ENCODE data around the gene PIGV. TPM values are rescaled to one million over a fixed set of nuclear protein-coding genes. Genes with fewer than 3 reads are reported as not detected.

PIGV gene
- total and polyA plus RNA-seq, 2 donors, result 9.4 to 10.6 TPM

DNA sequence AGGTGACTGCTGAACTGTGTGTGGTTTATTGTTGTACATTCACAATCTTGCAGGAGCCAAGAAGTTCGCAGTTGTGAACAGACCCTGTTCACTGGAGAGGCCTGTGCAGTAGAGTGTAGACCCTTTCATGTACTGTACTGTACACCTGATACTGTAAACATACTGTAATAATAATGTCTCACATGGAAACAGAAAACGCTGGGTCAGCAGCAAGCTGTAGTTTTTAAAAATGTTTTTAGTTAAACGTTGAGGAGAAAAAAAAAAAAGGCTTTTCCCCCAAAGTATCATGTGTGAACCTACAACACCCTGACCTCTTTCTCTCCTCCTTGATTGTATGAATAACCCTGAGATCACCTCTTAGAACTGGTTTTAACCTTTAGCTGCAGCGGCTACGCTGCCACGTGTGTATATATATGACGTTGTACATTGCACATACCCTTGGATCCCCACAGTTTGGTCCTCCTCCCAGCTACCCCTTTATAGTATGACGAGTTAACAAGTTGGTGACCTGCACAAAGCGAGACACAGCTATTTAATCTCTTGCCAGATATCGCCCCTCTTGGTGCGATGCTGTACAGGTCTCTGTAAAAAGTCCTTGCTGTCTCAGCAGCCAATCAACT is 6.4 kb upstream of the PIGV start:
- Histone ChIP-seq H3K36me3 (ENCODE audit: control insufficient read depth in 2 of 2, insufficient read depth in 2 of 2, low read length in 1 of 2) (peaks cover 52 to 74% of the 10 kb centered on the region in 2 donors), H3K9me3 (ENCODE audit: control insufficient read depth in 2 of 2, insufficient read depth in 1 of 2, low read length in 1 of 2) (no peaks in the 10 kb centered on the region), H3K4me1 (ENCODE audit: control insufficient read depth in 2 of 2, insufficient read depth in 2 of 2, low read length in 2 of 2) (peaks cover 5 to 22% of the 10 kb centered on the region in 2 donors), H3K27ac (ENCODE audit: low read depth in 1 of 2, low read length in 1 of 2) (no peak overlapping the region), H3K27me3 (ENCODE audit: control insufficient read depth in 2 of 2, insufficient read depth in 1 of 2, low read length in 1 of 2) (no peaks in the 10 kb centered on the region), H3K4me3 (ENCODE audit: low read length in 2 of 2) (no peak overlapping the region)
- WGBS, result 93% methylated on average over 11 of the region's 11 CpGs
- no peak for DNase-seq (ENCODE audit: low read depth in 6 of 9, low spot score in 9 of 9)

DNA sequence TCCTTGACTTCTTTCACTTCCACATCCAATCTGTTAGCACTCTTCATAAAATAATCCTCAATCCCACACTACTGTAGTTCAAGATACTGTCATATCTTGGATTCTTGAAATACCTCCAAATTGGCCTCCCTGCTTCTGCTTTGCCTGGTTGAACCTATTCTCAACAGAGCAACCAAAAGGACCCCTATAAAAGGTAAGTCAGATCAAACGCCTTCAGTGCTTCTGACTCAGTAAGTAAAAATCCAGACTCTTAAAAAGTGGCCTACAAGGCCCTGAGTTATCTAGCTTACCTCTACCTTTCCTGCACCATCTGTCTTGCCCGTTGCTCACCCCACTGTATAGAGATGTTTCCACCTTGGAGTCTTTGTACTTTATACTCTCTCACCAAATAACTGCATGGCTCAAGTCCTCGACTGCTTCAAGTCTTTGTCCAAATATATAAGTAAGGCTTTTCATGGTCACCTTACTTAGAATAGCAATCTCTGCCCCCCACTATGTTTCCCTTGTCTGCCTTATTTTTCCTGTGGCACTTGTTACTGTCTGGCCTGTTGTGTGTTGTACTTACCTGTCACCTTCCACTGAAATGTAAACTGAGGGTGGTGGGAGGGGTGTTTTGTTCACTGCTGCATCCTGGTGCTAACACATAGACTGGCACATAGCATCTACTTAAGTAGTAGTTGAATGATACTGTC is 5.1 kb upstream of the PIGV start:
- Histone ChIP-seq H3K27me3 (ENCODE audit: control insufficient read depth in 2 of 2, insufficient read depth in 1 of 2, low read length in 1 of 2) (no peaks in the 10 kb centered on the region), H3K36me3 (ENCODE audit: control insufficient read depth in 2 of 2, insufficient read depth in 2 of 2, low read length in 1 of 2) (peaks cover 44 to 60% of the 10 kb centered on the region in 2 donors), H3K27ac (ENCODE audit: low read depth in 1 of 2, low read length in 1 of 2) (no peak overlapping the region), H3K9me3 (ENCODE audit: control insufficient read depth in 2 of 2, insufficient read depth in 1 of 2, low read length in 1 of 2) (no peaks in the 10 kb centered on the region), H3K4me1 (ENCODE audit: control insufficient read depth in 2 of 2, insufficient read depth in 2 of 2, low read length in 2 of 2) (peaks cover 14 to 34% of the 10 kb centered on the region in 2 donors), H3K4me3 (ENCODE audit: low read length in 2 of 2) (no peak overlapping the region)
- WGBS, result 96% methylated on average over 3 of the region's 3 CpGs
- DNase-seq (ENCODE audit: low read depth in 6 of 9, low spot score in 9 of 9), result no peak

DNA sequence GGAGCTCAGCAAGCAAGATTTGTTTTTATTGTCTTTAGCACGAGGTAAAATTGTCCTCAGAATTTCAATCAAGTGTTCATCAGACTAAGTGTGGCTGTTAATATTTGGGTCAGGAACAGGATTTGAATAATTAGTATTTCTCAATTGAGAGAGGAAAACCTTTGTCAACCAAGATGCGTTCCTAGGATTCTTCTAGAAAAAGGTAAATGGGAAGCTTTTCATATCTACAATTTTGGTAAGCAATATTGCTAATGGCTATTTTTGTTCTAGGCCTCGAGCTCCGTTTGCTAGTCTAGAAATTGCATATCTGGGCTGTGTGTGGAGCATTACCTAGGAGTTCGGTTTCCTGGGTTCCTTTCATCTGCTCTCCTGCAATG is 4.1 kb upstream of the PIGV start:
- no peak overlapping the region for H3K4me3 ChIP-seq (ENCODE audit: low read length in 2 of 2)
- no peak for DNase-seq (ENCODE audit: low read depth in 6 of 9, low spot score in 9 of 9)
- H3K27ac ChIP-seq (ENCODE audit: low read depth in 1 of 2, low read length in 1 of 2), result no peak overlapping the region
- no peaks in the 10 kb centered on the region for H3K9me3 ChIP-seq (ENCODE audit: control insufficient read depth in 2 of 2, insufficient read depth in 1 of 2, low read length in 1 of 2)
- peaks cover 15 to 38% of the 10 kb centered on the region in 2 donors for H3K4me1 ChIP-seq (ENCODE audit: control insufficient read depth in 2 of 2, insufficient read depth in 2 of 2, low read length in 2 of 2)
- no peaks in the 10 kb centered on the region for H3K27me3 ChIP-seq (ENCODE audit: control insufficient read depth in 2 of 2, insufficient read depth in 1 of 2, low read length in 1 of 2)
- H3K36me3 ChIP-seq (ENCODE audit: control insufficient read depth in 2 of 2, insufficient read depth in 2 of 2, low read length in 1 of 2), result peaks cover 35 to 50% of the 10 kb centered on the region in 2 donors
- 97% methylated on average over 5 of the region's 5 CpGs for WGBS

DNA sequence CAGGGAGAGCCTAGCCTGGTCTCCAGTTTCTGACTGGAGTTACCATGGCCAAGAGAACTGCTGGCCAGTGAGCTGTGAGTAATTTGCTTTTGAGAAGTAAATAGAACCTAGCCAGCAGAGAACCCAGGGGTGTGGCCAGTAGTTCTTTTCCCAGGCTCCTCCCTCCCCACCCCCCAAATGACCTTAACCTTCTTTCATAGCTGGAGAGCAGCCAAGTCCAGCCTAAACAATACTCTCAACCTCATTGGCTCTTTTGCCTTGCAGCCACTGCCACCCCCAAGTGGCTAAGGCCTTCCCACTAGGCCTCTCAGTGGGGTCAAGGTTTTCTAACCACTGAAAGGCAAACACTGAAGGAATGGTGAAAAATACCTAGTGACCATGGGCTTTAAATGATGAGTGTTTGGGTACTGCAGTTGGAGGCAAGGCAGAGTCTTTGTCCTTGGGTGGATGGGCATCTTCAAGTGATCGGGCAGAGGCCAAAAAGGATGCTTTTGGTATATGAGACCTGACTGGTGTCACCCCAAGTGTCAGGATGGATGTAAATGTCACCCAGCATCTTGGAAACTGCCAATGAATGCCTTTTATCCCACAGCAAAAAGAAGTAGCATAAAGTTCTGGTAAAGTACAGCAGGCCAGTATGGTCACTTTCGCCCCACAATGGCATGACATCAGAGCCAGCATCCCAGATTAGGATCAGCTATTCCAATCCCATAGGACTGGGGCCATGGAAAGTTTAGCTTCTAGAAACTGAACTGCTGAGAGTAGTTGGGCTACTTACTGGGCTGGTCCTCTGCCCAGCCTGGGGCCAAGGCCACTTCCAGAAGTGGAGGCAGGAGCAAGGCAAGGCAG is 3.5 kb upstream of the PIGV start:
- Histone ChIP-seq H3K36me3 (ENCODE audit: control insufficient read depth in 2 of 2, insufficient read depth in 2 of 2, low read length in 1 of 2) (peaks cover 29 to 44% of the 10 kb centered on the region in 2 donors), H3K4me3 (ENCODE audit: low read length in 2 of 2) (no peak overlapping the region), H3K9me3 (ENCODE audit: control insufficient read depth in 2 of 2, insufficient read depth in 1 of 2, low read length in 1 of 2) (no peaks in the 10 kb centered on the region), H3K27ac (ENCODE audit: low read depth in 1 of 2, low read length in 1 of 2) (no peak overlapping the region), H3K27me3 (ENCODE audit: control insufficient read depth in 2 of 2, insufficient read depth in 1 of 2, low read length in 1 of 2) (no peaks in the 10 kb centered on the region), H3K4me1 (ENCODE audit: control insufficient read depth in 2 of 2, insufficient read depth in 2 of 2, low read length in 2 of 2) (peaks cover 19 to 42% of the 10 kb centered on the region in 2 donors)
- WGBS, result 96% methylated on average over 2 of the region's 2 CpGs
- no peak for DNase-seq (ENCODE audit: low read depth in 6 of 9, low spot score in 9 of 9)

DNA sequence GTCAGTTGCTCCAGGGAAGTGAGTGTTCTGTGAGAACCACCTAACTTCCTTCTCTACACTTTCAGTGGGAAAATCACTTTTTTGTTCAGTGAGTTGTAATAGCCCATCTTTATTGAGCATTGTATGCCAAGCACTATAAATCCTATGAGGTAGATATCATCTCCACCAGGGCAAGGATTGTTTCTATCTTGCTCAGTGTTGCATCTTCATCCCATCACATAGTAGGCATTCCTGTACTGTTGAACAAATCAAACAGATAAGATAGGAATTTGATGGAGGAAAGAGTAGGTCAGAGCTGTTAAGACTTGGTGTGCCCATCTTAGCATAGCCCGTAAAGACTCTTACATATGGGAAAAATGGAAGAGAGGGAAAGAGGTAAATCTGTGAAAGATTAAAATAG is 2.9 kb upstream of the PIGV start:
- peaks cover 19 to 49% of the 10 kb centered on the region in 2 donors for H3K4me1 ChIP-seq (ENCODE audit: control insufficient read depth in 2 of 2, insufficient read depth in 2 of 2, low read length in 2 of 2)
- H3K27ac ChIP-seq (ENCODE audit: low read depth in 1 of 2, low read length in 1 of 2), result peak overlapping the region in 1 of 2 donors; percentile 97
- peaks cover 22 to 38% of the 10 kb centered on the region in 2 donors for H3K36me3 ChIP-seq (ENCODE audit: control insufficient read depth in 2 of 2, insufficient read depth in 2 of 2, low read length in 1 of 2)
- no peak for DNase-seq (ENCODE audit: low read depth in 6 of 9, low spot score in 9 of 9)
- H3K9me3 ChIP-seq (ENCODE audit: control insufficient read depth in 2 of 2, insufficient read depth in 1 of 2, low read length in 1 of 2), result no peaks in the 10 kb centered on the region
- H3K4me3 ChIP-seq (ENCODE audit: low read length in 2 of 2), result no peak overlapping the region
- WGBS, result 100% methylated on average over 1 of the region's 1 CpG
- H3K27me3 ChIP-seq (ENCODE audit: control insufficient read depth in 2 of 2, insufficient read depth in 1 of 2, low read length in 1 of 2), result no peaks in the 10 kb centered on the region

DNA sequence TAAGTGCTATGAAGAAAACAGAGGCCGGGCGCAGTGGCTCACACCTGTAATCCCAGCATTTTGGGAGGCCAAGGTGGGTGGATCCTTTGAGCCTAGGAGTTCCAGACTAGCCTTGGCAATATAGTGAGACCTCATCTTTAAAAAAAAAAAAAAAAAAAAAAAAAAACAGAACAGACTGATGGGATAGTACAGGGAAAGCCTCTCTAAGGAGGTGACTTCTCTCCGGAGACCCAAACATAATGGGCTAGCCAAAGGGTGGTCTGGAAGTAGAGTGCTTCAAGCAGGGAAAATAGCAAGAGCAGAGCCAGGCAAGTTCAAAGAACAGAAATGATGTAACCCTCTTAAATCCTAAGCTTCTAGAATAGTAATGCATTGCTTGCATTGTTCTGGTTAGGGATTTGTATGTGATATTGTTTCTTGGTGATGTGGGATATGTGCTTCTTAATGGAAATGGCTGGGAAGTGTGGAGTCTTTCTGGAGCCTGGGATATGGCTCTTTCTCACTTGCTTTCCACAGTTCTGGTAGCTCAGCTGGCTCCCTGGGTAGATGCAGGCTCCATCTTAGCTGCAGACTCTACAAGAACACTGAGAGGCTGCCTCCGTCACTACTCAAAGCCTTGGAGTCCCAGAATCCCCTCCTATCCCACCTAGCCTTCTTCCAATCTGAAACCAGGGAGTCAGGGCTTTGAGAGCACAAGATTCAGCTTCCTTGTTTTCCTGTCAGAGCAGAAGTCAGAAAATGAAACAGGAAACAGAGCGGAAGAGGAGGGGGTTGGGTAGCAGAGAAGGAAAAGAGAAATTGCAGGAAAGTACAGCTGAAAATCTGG is 1.9 kb upstream of the PIGV start:
- peak overlapping the region; percentile 97 to 99 for H3K27ac ChIP-seq (ENCODE audit: low read depth in 1 of 2, low read length in 1 of 2)
- peaks cover 16 to 28% of the 10 kb centered on the region in 2 donors for H3K36me3 ChIP-seq (ENCODE audit: control insufficient read depth in 2 of 2, insufficient read depth in 2 of 2, low read length in 1 of 2)
- H3K27me3 ChIP-seq (ENCODE audit: control insufficient read depth in 2 of 2, insufficient read depth in 1 of 2, low read length in 1 of 2), result no peaks in the 10 kb centered on the region
- H3K4me3 ChIP-seq (ENCODE audit: low read length in 2 of 2), result peak overlapping the region; percentile 7 to 95
- DNase-seq (ENCODE audit: low read depth in 6 of 9, low spot score in 9 of 9), result peak; percentile 29 to 82 (median 56)
- no peaks in the 10 kb centered on the region for H3K9me3 ChIP-seq (ENCODE audit: control insufficient read depth in 2 of 2, insufficient read depth in 1 of 2, low read length in 1 of 2)
- H3K4me1 ChIP-seq (ENCODE audit: control insufficient read depth in 2 of 2, insufficient read depth in 2 of 2, low read length in 2 of 2), result peaks cover 19 to 51% of the 10 kb centered on the region in 2 donors
- 66% methylated on average over 5 of the region's 5 CpGs for WGBS

DNA sequence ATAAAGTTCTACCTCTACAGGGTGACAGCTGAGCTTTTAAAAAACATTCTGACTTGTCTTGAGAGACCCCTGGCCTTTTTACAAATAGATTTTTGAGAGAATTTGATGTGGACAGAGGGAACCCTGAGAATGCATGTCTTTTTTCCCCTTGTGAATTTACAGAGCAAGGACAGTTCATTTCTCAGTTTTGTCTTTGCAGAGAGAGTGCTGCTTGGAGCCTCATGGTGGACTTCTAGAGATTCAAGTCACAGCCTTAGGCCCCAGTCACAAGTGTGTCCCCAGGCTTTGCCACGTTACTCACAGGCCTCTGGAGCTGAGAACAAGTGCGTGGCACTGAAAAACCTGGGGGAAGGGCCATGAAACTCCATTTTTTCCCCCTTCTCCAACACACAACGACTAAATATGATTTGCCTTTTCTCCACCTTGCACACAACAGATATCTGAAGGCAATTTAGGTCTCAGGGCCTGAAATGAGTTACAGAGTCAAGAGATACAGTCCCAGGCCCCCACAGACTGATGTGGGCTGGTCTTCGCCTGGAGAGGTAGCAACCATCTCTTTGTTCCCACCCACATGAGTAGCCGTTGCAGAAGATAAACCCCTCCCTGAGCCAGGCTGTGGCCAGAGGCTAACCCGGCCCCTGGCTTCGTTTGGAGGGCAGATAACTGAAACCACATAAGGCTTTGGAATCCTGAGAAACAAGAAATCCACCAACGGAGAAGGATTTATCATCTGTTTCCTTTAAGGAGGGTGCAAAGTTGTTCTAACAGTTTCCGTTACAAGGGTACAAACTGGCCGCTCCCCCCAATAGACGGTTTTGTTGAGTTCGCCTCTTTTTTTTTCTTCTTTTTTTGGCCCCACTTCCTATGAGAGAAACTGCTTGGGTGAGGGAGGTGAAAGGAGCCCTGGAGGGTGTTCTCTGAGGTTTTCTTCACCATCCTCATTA is 1.0 kb upstream of the PIGV start:
- peak; percentile 27 to 70 (median 37) for DNase-seq (ENCODE audit: low read depth in 6 of 9, low spot score in 9 of 9)
- H3K27ac ChIP-seq (ENCODE audit: low read depth in 1 of 2, low read length in 1 of 2), result peak overlapping the region; percentile 97 to 99
- peaks cover 12 to 20% of the 10 kb centered on the region in 2 donors for H3K36me3 ChIP-seq (ENCODE audit: control insufficient read depth in 2 of 2, insufficient read depth in 2 of 2, low read length in 1 of 2)
- no peaks in the 10 kb centered on the region for H3K27me3 ChIP-seq (ENCODE audit: control insufficient read depth in 2 of 2, insufficient read depth in 1 of 2, low read length in 1 of 2)
- H3K4me3 ChIP-seq (ENCODE audit: low read length in 2 of 2), result peak overlapping the region; percentile 91 to 95
- no peaks in the 10 kb centered on the region for H3K9me3 ChIP-seq (ENCODE audit: control insufficient read depth in 2 of 2, insufficient read depth in 1 of 2, low read length in 1 of 2)
- WGBS, result 4% methylated on average over 12 of the region's 12 CpGs
- peaks cover 19 to 51% of the 10 kb centered on the region in 2 donors for H3K4me1 ChIP-seq (ENCODE audit: control insufficient read depth in 2 of 2, insufficient read depth in 2 of 2, low read length in 2 of 2)

DNA sequence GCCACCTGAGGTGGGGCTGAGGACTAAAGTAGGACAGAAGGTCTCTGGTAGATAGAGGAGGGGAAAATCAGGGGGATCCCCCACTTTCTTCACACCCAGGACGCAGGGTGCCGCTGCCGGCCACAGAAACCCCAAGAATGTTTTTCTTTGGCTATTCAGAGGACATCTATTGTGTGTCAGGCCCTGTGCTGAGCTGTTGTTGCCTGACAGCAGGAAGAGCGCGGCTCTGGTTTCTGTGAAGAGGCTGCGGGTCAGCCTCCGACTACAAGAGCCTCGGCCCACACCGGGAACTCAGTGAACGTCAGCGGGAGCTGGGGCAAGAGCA is 407 bp upstream of the PIGV start:
- Histone ChIP-seq H3K4me3 (ENCODE audit: low read length in 2 of 2) (peak overlapping the region; percentile 91 to 95), H3K27me3 (ENCODE audit: control insufficient read depth in 2 of 2, insufficient read depth in 1 of 2, low read length in 1 of 2) (no peaks in the 10 kb centered on the region), H3K4me1 (ENCODE audit: control insufficient read depth in 2 of 2, insufficient read depth in 2 of 2, low read length in 2 of 2) (peaks cover 19 to 51% of the 10 kb centered on the region in 2 donors), H3K27ac (ENCODE audit: low read depth in 1 of 2, low read length in 1 of 2) (peak overlapping the region; percentile 97 to 99), H3K9me3 (ENCODE audit: control insufficient read depth in 2 of 2, insufficient read depth in 1 of 2, low read length in 1 of 2) (no peaks in the 10 kb centered on the region), H3K36me3 (ENCODE audit: control insufficient read depth in 2 of 2, insufficient read depth in 2 of 2, low read length in 1 of 2) (peaks cover 11 to 15% of the 10 kb centered on the region in 2 donors)
- DNase-seq (ENCODE audit: low read depth in 6 of 9, low spot score in 9 of 9), result peak in 2 of 9 donors; percentile 9 to 42
- 1% methylated on average over 11 of the region's 11 CpGs for WGBS
